Measurements from ENCODE around the gene FADS1. TPM values are rescaled to one million over a fixed set of nuclear protein-coding genes. Genes with fewer than 3 reads are reported as not detected.

Gene FADS1
- total RNA-seq (10 to 100 TPM in 2 of 5 experiments, 1 to 10 TPM in 1, under 1 TPM in 2; 0.62 to 52.1 (median 2.3) TPM), polyA plus RNA-seq (1 to 10 TPM in 1 of 2 donors, not detected in 1; 2.9 TPM), total RNA-seq (2.6 reads per million, percentile 13 among the genes with 10 or more reads in this experiment)

DNA sequence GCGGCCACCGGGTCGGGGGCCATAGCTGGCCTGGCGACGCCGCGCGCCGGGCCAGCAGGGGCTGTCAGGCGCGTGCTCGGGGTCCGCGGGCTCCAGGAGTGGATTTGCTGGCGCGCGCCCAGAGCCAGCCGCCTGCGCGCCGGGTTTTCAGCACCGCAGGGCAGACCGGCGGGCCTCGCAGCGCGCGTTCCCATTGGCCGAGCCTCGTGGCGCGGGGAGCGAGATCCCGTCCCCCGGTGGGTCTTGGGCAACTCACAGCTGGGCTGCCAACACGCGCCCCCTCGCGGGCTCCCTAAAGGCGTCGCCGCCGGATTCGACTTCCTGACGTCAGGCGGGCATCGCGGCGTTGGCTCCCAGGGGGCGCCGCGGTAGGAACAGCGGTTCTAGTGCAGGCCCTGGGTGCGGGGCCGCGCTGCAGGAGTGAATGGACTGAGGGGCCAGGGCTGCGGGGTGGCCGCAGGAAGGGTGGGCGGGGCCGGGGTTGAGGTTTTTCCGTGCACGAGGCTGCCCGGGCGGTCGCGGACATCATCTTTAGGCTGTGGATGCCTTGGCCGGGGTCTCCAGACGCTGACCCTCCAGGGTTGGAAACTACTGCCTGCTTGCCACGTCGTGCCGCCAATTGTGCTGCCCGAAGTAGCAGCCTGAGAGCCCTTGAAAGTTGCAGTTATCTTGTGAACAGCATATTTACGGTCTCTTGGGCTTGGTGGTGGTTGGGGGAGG, at the start of gene FADS1:
Gene FADS1 (minus strand): TSS at position 268 of the 720 bp plus-strand sequence. CDS start 74 bp downstream, at position 194.
- Histone ChIP-seq H3K9me3 (ENCODE audit: control insufficient read depth in 2 of 3, low read length in 3 of 3) (no peaks in the 10 kb centered on the region), H3K4me3 (ENCODE audit: low read length) (peak within 1 kb of the TSS; percentile 74), H3K27ac (ENCODE audit: low read depth, low read length) (peak within 1 kb of the TSS; percentile 51), H3K27me3 (ENCODE audit: control insufficient read depth in 2 of 2, insufficient read depth in 2 of 2, low read length in 2 of 2) (peaks cover 0 to 10% of the 10 kb centered on the region in 2 donors), H3K36me3 (ENCODE audit: control insufficient read depth in 2 of 3, insufficient read depth in 3 of 3, low read length in 3 of 3) (no peaks in the 10 kb centered on the region), H3K4me1 (ENCODE audit: control insufficient read depth in 2 of 2, insufficient read depth in 2 of 2, low read length in 2 of 2) (peaks cover 8 to 12% of the 10 kb centered on the region in 2 donors)
- Mint-ChIP-seq H3K36me3 (peaks cover 0 to 29% (median 0%) of the 10 kb centered on the region in 5 donors), H3K4me3 (peak within 1 kb of the TSS; percentile 84 to 98 (median 92)), H3K4me1 (peaks cover 0 to 24% (median 19%) of the 10 kb centered on the region in 7 donors), H3K27ac (peak within 1 kb of the TSS in 5 of 9 donors; percentile 8 to 97 (median 83)), H3K27me3 (peaks cover 3 to 30% (median 15%) of the 10 kb centered on the region in 5 donors), H3K9me3 (peaks cover 0 to 1% (median 0%) of the 10 kb centered on the region in 11 donors)
- CTCF ChIA-PET, result interaction anchor here (0.7 to 1.0 kb wide), 2 partner anchors 20 to 164 kb away, joined by 3 read pairs; no protein-coding TSS in a partner anchor
- peak; percentile 45 to 88 (median 60) for DNase-seq
- peak; percentile 77 for ATAC-seq
- POLR2A ChIA-PET, result interaction anchor here (3.3 kb wide), 1 partner anchor 25 kb away, joined by 14 read pairs; the partner anchor contains the start of genes FEN1 and TMEM258
- intact Hi-C loops (cut with micrococcal nuclease), result loop anchor here (1.0 to 5.0 kb wide), 5 partner anchors 10 to 208 kb away; partner anchors contain the start of genes FADS3 (in 1 of the 2) and FTH1 (in 1 of the 2)

DNA sequence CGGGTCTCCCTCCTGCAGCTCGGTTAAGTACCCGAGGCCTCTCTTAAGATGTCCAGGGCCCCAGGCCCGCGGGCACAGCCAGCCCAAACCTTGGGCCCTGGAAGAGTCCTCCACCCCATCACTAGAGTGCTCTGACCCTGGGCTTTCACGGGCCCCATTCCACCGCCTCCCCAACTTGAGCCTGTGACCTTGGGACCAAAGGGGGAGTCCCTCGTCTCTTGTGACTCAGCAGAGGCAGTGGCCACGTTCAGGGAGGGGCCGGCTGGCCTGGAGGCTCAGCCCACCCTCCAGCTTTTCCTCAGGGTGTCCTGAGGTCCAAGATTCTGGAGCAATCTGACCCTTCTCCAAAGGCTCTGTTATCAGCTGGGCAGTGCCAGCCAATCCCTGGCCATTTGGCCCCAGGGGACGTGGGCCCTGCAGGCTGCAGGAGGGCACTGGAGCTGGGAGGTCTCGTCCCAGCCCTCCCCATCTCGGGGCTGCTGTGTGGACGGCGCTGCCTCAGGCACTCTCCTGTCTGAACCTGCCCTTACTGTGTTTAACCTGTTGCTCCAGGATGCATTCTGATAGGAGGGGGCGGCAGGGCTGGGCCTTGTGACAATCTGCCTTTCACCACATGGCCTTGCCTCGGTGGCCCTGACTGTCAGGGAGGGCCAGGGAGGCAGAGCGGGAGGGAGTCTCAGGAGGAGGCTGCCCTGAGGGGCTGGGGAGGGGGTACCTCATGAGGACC, 49.6 kb upstream of the FADS1 start:
- Histone ChIP-seq H3K27ac (ENCODE audit: low read depth, low read length) (no peak overlapping the region), H3K36me3 (ENCODE audit: control insufficient read depth in 2 of 3, insufficient read depth in 3 of 3, low read length in 3 of 3) (no peaks in the 10 kb centered on the region), H3K9me3 (ENCODE audit: control insufficient read depth in 2 of 3, low read length in 3 of 3) (no peaks in the 10 kb centered on the region), H3K27me3 (ENCODE audit: control insufficient read depth in 2 of 2, insufficient read depth in 2 of 2, low read length in 2 of 2) (no peaks in the 10 kb centered on the region), H3K4me3 (ENCODE audit: low read length) (no peak overlapping the region), H3K4me1 (ENCODE audit: control insufficient read depth in 2 of 2, insufficient read depth in 2 of 2, low read length in 2 of 2) (no peaks in the 10 kb centered on the region)
- Mint-ChIP-seq H3K27me3 (peaks cover 0 to 8% (median 0%) of the 10 kb centered on the region in 5 donors), H3K27ac (no peak overlapping the region), H3K9me3 (no peaks in the 10 kb centered on the region), H3K4me1 (peaks cover 0 to 7% (median 5%) of the 10 kb centered on the region in 7 donors), H3K4me3 (no peak overlapping the region), H3K36me3 (peaks cover 0 to 14% (median 0%) of the 10 kb centered on the region in 5 donors)
- intact Hi-C loops (cut with micrococcal nuclease), result no loop called here
- ChIA-PET POLR2A (no interaction called here), CTCF (no interaction called here)
- DNase-seq (no peak), ATAC-seq (no peak)

DNA sequence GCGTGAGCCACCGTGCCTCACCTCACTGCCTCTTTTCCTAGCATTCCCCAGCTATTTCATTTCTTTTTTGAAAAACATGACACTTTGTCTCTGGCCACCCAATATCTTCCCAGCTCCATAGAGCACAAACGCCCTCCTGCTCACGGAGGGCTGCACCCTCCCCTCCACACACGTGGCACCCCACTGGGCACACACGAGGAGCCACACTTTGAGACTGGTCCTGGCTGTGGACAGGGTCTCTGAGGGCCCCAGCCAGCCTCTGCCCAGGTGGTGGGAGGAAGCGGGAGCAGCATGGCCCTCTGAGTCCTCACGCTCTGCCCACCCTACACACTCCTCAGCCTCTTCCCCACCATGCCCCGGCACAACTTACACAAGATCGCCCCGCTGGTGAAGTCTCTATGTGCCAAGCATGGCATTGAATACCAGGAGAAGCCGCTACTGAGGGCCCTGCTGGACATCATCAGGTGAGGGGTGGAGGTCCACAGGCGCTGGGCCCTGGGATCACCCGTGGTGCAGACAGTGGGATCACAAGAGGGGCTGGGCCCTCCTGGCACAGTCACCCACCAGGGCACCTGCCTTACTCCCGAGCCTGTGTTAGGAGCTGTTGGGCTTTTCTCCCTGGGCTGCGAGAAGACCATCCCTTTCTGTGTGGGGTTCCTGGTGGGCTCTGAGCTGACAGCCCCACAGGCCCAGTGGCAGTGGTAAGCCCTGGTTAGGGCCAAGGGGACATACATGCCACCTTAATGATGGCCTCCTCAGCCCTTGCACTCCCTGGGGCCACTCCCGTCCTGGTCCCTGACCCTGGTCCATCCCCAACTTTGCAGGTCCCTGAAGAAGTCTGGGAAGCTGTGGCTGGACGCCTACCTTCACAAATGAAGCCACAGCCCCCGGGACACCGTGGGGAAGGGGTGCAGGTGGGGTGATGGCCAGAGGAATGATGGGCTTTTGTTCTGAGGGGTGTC, 48.3 kb upstream of the FADS1 start:
- Mint-ChIP-seq H3K27ac (peak overlapping the region in 2 of 9 donors; percentile 6 to 7), H3K4me1 (no peaks in the 10 kb centered on the region), H3K4me3 (no peak overlapping the region), H3K36me3 (peaks cover 0 to 20% (median 0%) of the 10 kb centered on the region in 5 donors), H3K9me3 (no peaks in the 10 kb centered on the region), H3K27me3 (peaks cover 0 to 5% (median 0%) of the 10 kb centered on the region in 5 donors)
- DNase-seq (no peak), ATAC-seq (no peak)
- ChIA-PET CTCF (no interaction called here), POLR2A (no interaction called here)
- H3K36me3 ChIP-seq (ENCODE audit: control insufficient read depth in 2 of 3, insufficient read depth in 3 of 3, low read length in 3 of 3), result no peaks in the 10 kb centered on the region
- H3K4me1 ChIP-seq (ENCODE audit: control insufficient read depth in 2 of 2, insufficient read depth in 2 of 2, low read length in 2 of 2), result no peaks in the 10 kb centered on the region
- intact Hi-C loops (cut with micrococcal nuclease), result no loop called here
- H3K4me3 ChIP-seq (ENCODE audit: low read length), result no peak overlapping the region
- no peaks in the 10 kb centered on the region for H3K27me3 ChIP-seq (ENCODE audit: control insufficient read depth in 2 of 2, insufficient read depth in 2 of 2, low read length in 2 of 2)
- H3K27ac ChIP-seq (ENCODE audit: low read depth, low read length), result no peak overlapping the region
- H3K9me3 ChIP-seq (ENCODE audit: control insufficient read depth in 2 of 3, low read length in 3 of 3), result no peaks in the 10 kb centered on the region

GRCh38 chr11:61863548-61864081, 46.8 kb upstream of the FADS1 start:
- ChIA-PET POLR2A (no interaction called here), CTCF (interaction anchor here (0.6 kb wide), 1 partner anchor 18 kb away, joined by 6 read pairs; no protein-coding TSS in a partner anchor)
- Histone ChIP-seq H3K27ac (ENCODE audit: low read depth, low read length) (no peak overlapping the region), H3K4me1 (ENCODE audit: control insufficient read depth in 2 of 2, insufficient read depth in 2 of 2, low read length in 2 of 2) (no peaks in the 10 kb centered on the region), H3K27me3 (ENCODE audit: control insufficient read depth in 2 of 2, insufficient read depth in 2 of 2, low read length in 2 of 2) (no peaks in the 10 kb centered on the region), H3K9me3 (ENCODE audit: control insufficient read depth in 2 of 3, low read length in 3 of 3) (no peaks in the 10 kb centered on the region), H3K4me3 (ENCODE audit: low read length) (no peak overlapping the region), H3K36me3 (ENCODE audit: control insufficient read depth in 2 of 3, insufficient read depth in 3 of 3, low read length in 3 of 3) (no peaks in the 10 kb centered on the region)
- H3K4me1 Mint-ChIP-seq, result no peaks in the 10 kb centered on the region
- intact Hi-C loops (cut with micrococcal nuclease), result no loop called here
- H3K27ac Mint-ChIP-seq, result no peak overlapping the region
- DNase-seq, result no peak
- no peaks in the 10 kb centered on the region for H3K9me3 Mint-ChIP-seq
- no peak for ATAC-seq
- peaks cover 0 to 27% (median 0%) of the 10 kb centered on the region in 5 donors for H3K36me3 Mint-ChIP-seq
- H3K4me3 Mint-ChIP-seq, result no peak overlapping the region
- no peaks in the 10 kb centered on the region for H3K27me3 Mint-ChIP-seq

- no peak overlapping the region for H3K4me3 Mint-ChIP-seq
- ChIA-PET CTCF (no interaction called here), POLR2A (no interaction called here)
- H3K27me3 Mint-ChIP-seq, result no peaks in the 10 kb centered on the region
- no peaks in the 10 kb centered on the region for H3K9me3 Mint-ChIP-seq
- Histone ChIP-seq H3K4me3 (ENCODE audit: low read length) (no peak overlapping the region), H3K27me3 (ENCODE audit: control insufficient read depth in 2 of 2, insufficient read depth in 2 of 2, low read length in 2 of 2) (no peaks in the 10 kb centered on the region), H3K4me1 (ENCODE audit: control insufficient read depth in 2 of 2, insufficient read depth in 2 of 2, low read length in 2 of 2) (no peaks in the 10 kb centered on the region), H3K27ac (ENCODE audit: low read depth, low read length) (no peak overlapping the region), H3K36me3 (ENCODE audit: control insufficient read depth in 2 of 3, insufficient read depth in 3 of 3, low read length in 3 of 3) (no peaks in the 10 kb centered on the region), H3K9me3 (ENCODE audit: control insufficient read depth in 2 of 3, low read length in 3 of 3) (no peaks in the 10 kb centered on the region)
- no peaks in the 10 kb centered on the region for H3K4me1 Mint-ChIP-seq
- H3K36me3 Mint-ChIP-seq, result peaks cover 0 to 27% (median 0%) of the 10 kb centered on the region in 5 donors
- intact Hi-C loops (cut with micrococcal nuclease), result no loop called here
- ATAC-seq, result no peak
- no peak for DNase-seq
- no peak overlapping the region for H3K27ac Mint-ChIP-seq
Measured at GRCh38 chr11:61862714-61863547, 46.1 kb upstream of the FADS1 start.

Data from naive thymus-derived CD4-positive, alpha-beta T cell (primary cell).